ENCODE results near the gene EBF3. TPM values are rescaled to one million over a fixed set of nuclear protein-coding genes. Genes with fewer than 3 reads are reported as not detected.

EBF3 gene
- total RNA-seq, 1 experiment from 2014 or later: not detected

DNA sequence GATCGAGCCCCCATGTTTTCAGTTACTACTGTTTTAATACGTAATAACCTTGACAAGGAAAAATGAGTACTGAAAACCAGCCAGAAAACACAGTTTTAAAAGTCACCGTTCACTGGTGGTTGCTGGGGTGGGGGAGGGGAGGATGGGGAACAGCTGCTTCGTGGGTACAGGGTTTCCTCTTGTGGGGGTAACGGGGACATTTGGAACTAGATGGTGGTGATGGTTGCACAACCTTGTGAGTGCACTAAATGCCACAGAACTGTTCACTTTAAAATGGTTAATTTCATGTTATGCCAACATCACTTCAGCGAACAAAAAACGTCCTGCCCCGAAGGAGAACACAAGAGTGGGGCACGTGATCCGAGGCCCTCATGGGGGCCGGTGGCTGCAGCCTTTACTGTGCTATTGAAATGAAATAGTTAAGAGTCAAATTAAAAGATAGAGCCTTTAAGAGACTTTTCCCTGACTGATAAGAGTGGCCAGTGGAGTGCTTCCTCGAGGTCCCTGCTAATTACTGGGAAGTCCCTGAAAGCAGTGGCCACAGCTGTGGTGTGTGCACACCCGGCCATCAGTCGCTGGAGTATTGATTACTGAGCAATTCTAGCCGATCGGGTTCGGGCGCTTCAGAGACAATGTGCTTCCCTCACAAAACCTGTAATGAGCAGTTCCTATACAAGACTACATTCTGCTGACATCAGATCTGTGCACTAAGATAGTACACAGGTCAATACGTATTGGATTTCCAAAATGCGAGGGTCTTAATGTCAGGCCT lies 80.3 kb downstream of the EBF3 start:
- DNase-seq: no peak
- Mint-ChIP-seq H3K27me3 (ENCODE audit: unreplicated experiment) (no peaks in the 10 kb centered on the region), H3K27ac (ENCODE audit: unreplicated experiment) (no peak overlapping the region), H3K9me3 (ENCODE audit: low read depth, unreplicated experiment) (no peaks in the 10 kb centered on the region), H3K36me3 (ENCODE audit: insufficient read depth, unreplicated experiment) (no peaks in the 10 kb centered on the region), H3K4me1 (ENCODE audit: low read depth, unreplicated experiment) (no peaks in the 10 kb centered on the region), H3K4me3 (ENCODE audit: low read depth, unreplicated experiment) (no peak overlapping the region)
- CTCF ChIA-PET: no interaction called here
- no TSS peak for BruUV-seq (replicated peaks)
- intact Hi-C loops (cut with micrococcal nuclease; ENCODE audit: unreplicated experiment): no loop called here
- TF ChIP-seq, protein P1, sequence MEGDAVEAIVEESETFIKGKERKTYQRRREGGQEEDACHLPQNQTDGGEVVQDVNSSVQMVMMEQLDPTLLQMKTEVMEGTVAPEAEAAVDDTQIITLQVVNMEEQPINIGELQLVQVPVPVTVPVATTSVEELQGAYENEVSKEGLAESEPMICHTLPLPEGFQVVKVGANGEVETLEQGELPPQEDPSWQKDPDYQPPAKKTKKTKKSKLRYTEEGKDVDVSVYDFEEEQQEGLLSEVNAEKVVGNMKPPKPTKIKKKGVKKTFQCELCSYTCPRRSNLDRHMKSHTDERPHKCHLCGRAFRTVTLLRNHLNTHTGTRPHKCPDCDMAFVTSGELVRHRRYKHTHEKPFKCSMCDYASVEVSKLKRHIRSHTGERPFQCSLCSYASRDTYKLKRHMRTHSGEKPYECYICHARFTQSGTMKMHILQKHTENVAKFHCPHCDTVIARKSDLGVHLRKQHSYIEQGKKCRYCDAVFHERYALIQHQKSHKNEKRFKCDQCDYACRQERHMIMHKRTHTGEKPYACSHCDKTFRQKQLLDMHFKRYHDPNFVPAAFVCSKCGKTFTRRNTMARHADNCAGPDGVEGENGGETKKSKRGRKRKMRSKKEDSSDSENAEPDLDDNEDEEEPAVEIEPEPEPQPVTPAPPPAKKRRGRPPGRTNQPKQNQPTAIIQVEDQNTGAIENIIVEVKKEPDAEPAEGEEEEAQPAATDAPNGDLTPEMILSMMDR (IDR thresholded peaks at IDR 0.05; ENCODE audit: unreplicated experiment): no peak

DNA sequence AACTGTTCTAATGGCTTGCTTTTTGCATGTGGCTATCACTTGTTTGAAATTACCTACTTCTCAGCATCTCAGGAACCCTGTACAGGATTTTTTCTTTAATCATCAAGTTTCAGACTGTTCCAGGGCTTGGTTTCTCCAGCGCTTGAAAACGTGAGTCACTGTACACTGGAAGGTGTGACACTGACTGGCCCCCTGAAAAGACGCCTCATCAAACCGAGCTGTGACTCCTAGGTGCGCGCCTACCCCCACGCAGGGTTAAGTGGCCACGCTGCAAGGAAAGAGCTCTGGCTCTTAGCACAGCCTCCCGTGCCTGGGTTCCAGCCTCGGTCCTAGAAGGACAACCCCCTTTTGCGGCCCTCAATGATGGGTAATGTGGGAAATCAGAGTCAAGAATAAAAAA lies 81.0 kb downstream of the EBF3 start:
- DNase-seq: no peak
- no peaks in the 10 kb centered on the region for H3K27me3 Mint-ChIP-seq (ENCODE audit: unreplicated experiment)
- no peaks in the 10 kb centered on the region for H3K36me3 Mint-ChIP-seq (ENCODE audit: insufficient read depth, unreplicated experiment)
- no peak overlapping the region for H3K27ac Mint-ChIP-seq (ENCODE audit: unreplicated experiment)
- CTCF ChIA-PET: no interaction called here
- no TSS peak for BruUV-seq (replicated peaks)
- TF ChIP-seq, protein P1 (IDR thresholded peaks at IDR 0.05; ENCODE audit: unreplicated experiment): no peak
- no peak overlapping the region for H3K4me3 Mint-ChIP-seq (ENCODE audit: low read depth, unreplicated experiment)
- H3K4me1 Mint-ChIP-seq (ENCODE audit: low read depth, unreplicated experiment): no peaks in the 10 kb centered on the region
- H3K9me3 Mint-ChIP-seq (ENCODE audit: low read depth, unreplicated experiment): no peaks in the 10 kb centered on the region
- intact Hi-C loops (cut with micrococcal nuclease; ENCODE audit: unreplicated experiment): no loop called here

DNA sequence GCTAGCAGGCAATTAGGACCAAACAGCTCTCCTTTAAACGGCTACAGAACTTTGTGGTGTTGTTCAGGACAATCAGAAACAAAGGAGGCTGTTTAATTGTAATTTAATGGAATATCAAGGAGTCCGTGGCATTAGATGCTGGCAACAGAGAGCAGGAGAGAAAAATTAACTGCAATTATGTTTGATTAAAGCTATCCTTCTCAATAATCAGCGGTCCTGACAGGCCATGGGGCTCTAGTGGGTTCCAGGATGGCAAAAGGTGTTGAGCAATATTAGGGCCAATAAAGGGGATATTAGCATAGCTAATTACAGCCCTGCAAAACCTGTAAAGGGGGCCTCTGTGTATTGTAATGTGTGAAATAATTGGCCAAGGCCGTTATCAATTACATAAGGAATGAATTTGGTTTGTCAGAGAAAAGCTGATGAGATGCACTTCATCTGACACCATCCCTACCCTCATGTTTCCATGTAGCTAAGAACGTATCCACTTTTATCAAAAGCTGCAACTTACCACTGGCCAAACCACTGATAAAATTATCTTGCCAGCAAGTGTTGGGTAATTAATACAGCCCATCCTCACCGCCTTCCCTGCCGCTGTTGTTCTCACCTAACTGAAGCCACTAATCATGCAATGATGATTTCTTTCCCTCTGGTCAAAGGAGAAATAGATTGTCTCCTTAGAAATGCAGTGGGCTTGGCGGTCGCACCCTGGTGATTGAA lies 81.6 kb downstream of the EBF3 start:
- H3K4me1 Mint-ChIP-seq (ENCODE audit: low read depth, unreplicated experiment): no peaks in the 10 kb centered on the region
- intact Hi-C loops (cut with micrococcal nuclease; ENCODE audit: unreplicated experiment): no loop called here
- no peaks in the 10 kb centered on the region for H3K9me3 Mint-ChIP-seq (ENCODE audit: low read depth, unreplicated experiment)
- CTCF ChIA-PET: no interaction called here
- TF ChIP-seq, protein P1 (IDR thresholded peaks at IDR 0.05; ENCODE audit: unreplicated experiment): no peak
- no peak for DNase-seq
- no peaks in the 10 kb centered on the region for H3K36me3 Mint-ChIP-seq (ENCODE audit: insufficient read depth, unreplicated experiment)
- H3K27me3 Mint-ChIP-seq (ENCODE audit: unreplicated experiment): no peaks in the 10 kb centered on the region
- H3K27ac Mint-ChIP-seq (ENCODE audit: unreplicated experiment): no peak overlapping the region
- no TSS peak for BruUV-seq (replicated peaks)
- no peak overlapping the region for H3K4me3 Mint-ChIP-seq (ENCODE audit: low read depth, unreplicated experiment)

DNA sequence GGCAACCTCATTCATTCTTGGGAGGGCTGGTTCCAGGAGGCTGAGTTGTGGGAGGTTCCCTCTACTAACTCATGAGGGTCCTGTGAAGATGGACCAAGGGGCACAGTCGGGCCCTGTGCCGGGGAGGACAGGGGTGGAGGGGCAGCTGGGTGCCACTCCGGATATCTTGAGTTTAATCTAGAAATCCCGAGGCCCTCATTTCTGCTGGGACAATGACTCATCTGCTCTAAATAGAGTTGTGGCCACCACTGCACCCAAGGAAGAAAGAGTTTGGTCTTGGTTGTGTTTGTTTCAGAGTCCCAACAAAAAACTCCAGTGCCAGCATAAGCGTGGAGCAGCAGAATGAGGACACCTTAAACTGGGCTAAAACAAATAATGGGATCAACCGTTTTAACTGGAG lies 82.4 kb downstream of the EBF3 start:
- H3K4me1 Mint-ChIP-seq (ENCODE audit: low read depth, unreplicated experiment): no peaks in the 10 kb centered on the region
- BruUV-seq (replicated peaks): no TSS peak
- TF ChIP-seq, protein P1 (IDR thresholded peaks at IDR 0.05; ENCODE audit: unreplicated experiment): no peak
- intact Hi-C loops (cut with micrococcal nuclease; ENCODE audit: unreplicated experiment): no loop called here
- H3K27me3 Mint-ChIP-seq (ENCODE audit: unreplicated experiment): no peaks in the 10 kb centered on the region
- H3K36me3 Mint-ChIP-seq (ENCODE audit: insufficient read depth, unreplicated experiment): no peaks in the 10 kb centered on the region
- H3K4me3 Mint-ChIP-seq (ENCODE audit: low read depth, unreplicated experiment): no peak overlapping the region
- CTCF ChIA-PET: no interaction called here
- H3K9me3 Mint-ChIP-seq (ENCODE audit: low read depth, unreplicated experiment): no peaks in the 10 kb centered on the region
- H3K27ac Mint-ChIP-seq (ENCODE audit: unreplicated experiment): no peak overlapping the region
- no peak for DNase-seq

Data from Calu3 (cell line).